Progenitor cell of endocrine pancreas (in vitro differentiated cells): Measurements from ENCODE around the gene NGLY1. TPM values are rescaled to one million over a fixed set of nuclear protein-coding genes. Genes with fewer than 3 reads are reported as not detected.

Experiments
- DNase-seq: peaks from one replicate; pipeline ENCODE4 v3.0.0; 2021; ENCODE audit warnings: low spot score; ENCODE audit not compliant: unreplicated experiment
- H3K27ac Mint-ChIP-seq: 2 replicates; pipeline ENCODE4 v1.8.0; 2021; ENCODE audit warnings: mild to moderate bottlenecking, moderate library complexity, mixed read lengths
- H3K27me3 Mint-ChIP-seq: 2 replicates; pipeline ENCODE4 v1.8.0; 2021; ENCODE audit warnings: mixed read lengths
- H3K36me3 Mint-ChIP-seq: 2 replicates; pipeline ENCODE4 v1.8.0; 2022; ENCODE audit warnings: mixed read lengths; ENCODE audit not compliant: insufficient read depth
- H3K4me1 Mint-ChIP-seq: 2 replicates; pipeline ENCODE4 v1.8.0; 2021; ENCODE audit warnings: low read depth, mixed read lengths
- H3K4me3 Mint-ChIP-seq: 2 replicates; pipeline ENCODE4 v1.8.0; 2021; ENCODE audit warnings: low read depth, mild to moderate bottlenecking, moderate library complexity, mixed read lengths
- H3K9me3 Mint-ChIP-seq: 2 replicates; pipeline ENCODE4 v1.8.0; 2021; ENCODE audit warnings: low read depth, mixed read lengths
- CTCF ChIP-seq: fragments of 200-600 bp; sonication (generic); IDR thresholded peaks from one replicate; pipeline ENCODE4 v1.5.0; 2021; ENCODE audit warnings: antibody characterized with exemption, mild to moderate bottlenecking; ENCODE audit not compliant: unreplicated experiment
- total RNA-seq: library from RNA; stranded (reverse); gene quantifications from 2 replicates; pipeline ENCODE4 v1.2.1, GENCODE V29; 2021

The NGLY1 gene
- total RNA-seq, 1 donor from 2014 or later, result 44.5 TPM

GRCh38 chr3:25697553-25697952, 85.7 kb downstream of the NGLY1 start:
- no peak overlapping the region for H3K4me3 Mint-ChIP-seq
- H3K36me3 Mint-ChIP-seq, result no peaks in the 10 kb centered on the region
- H3K9me3 Mint-ChIP-seq, result no peaks in the 10 kb centered on the region
- H3K27me3 Mint-ChIP-seq, result no peaks in the 10 kb centered on the region
- TF ChIP-seq CTCF, result no peak
- H3K27ac Mint-ChIP-seq, result no peak overlapping the region
- no peaks in the 10 kb centered on the region for H3K4me1 Mint-ChIP-seq
- no peak for DNase-seq

- Mint-ChIP-seq H3K36me3 (no peaks in the 10 kb centered on the region), H3K4me3 (no peak overlapping the region), H3K4me1 (no peaks in the 10 kb centered on the region), H3K27me3 (peaks cover 3% of the 10 kb centered on the region), H3K27ac (no peak overlapping the region), H3K9me3 (no peaks in the 10 kb centered on the region)
- TF ChIP-seq CTCF, result no peak
- DNase-seq, result no peak
Observed at GRCh38 chr3:25695731-25696420, 87.4 kb downstream of the NGLY1 start.

GRCh38 chr3:25693238-25693637, 90.0 kb downstream of the NGLY1 start:
- TF ChIP-seq CTCF, result no peak
- peaks cover 5% of the 10 kb centered on the region for H3K27me3 Mint-ChIP-seq
- DNase-seq, result no peak
- H3K9me3 Mint-ChIP-seq, result no peaks in the 10 kb centered on the region
- no peak overlapping the region for H3K27ac Mint-ChIP-seq
- H3K4me3 Mint-ChIP-seq, result no peak overlapping the region
- no peaks in the 10 kb centered on the region for H3K4me1 Mint-ChIP-seq
- no peaks in the 10 kb centered on the region for H3K36me3 Mint-ChIP-seq

GRCh38 chr3:25692341-25692740, 90.9 kb downstream of the NGLY1 start:
- no peak overlapping the region for H3K4me3 Mint-ChIP-seq
- no peak overlapping the region for H3K27ac Mint-ChIP-seq
- DNase-seq, result no peak
- peaks cover 6% of the 10 kb centered on the region for H3K27me3 Mint-ChIP-seq
- peaks cover 3% of the 10 kb centered on the region for H3K4me1 Mint-ChIP-seq
- no peak for TF ChIP-seq CTCF
- no peaks in the 10 kb centered on the region for H3K9me3 Mint-ChIP-seq
- no peaks in the 10 kb centered on the region for H3K36me3 Mint-ChIP-seq

- no peak overlapping the region for H3K4me3 Mint-ChIP-seq
- H3K27me3 Mint-ChIP-seq, result peaks cover 6% of the 10 kb centered on the region
- no peaks in the 10 kb centered on the region for H3K36me3 Mint-ChIP-seq
- DNase-seq, result no peak
- H3K9me3 Mint-ChIP-seq, result no peaks in the 10 kb centered on the region
- no peak for TF ChIP-seq CTCF
- H3K4me1 Mint-ChIP-seq, result peaks cover 3% of the 10 kb centered on the region
- H3K27ac Mint-ChIP-seq, result no peak overlapping the region
Observed at GRCh38 chr3:25690768-25691533, 92.3 kb downstream of the NGLY1 start.
